NCI-H187 treated with DMSO at 0.1 percent for 48 hours (cell line): ENCODE measurements around the gene CALHM3.

ENCODE experiments used
- DNase-seq: peaks from one replicate; lab custom pipeline; 2025; lab: John Stamatoyannopoulos, UW

CALHM3 gene

DNA sequence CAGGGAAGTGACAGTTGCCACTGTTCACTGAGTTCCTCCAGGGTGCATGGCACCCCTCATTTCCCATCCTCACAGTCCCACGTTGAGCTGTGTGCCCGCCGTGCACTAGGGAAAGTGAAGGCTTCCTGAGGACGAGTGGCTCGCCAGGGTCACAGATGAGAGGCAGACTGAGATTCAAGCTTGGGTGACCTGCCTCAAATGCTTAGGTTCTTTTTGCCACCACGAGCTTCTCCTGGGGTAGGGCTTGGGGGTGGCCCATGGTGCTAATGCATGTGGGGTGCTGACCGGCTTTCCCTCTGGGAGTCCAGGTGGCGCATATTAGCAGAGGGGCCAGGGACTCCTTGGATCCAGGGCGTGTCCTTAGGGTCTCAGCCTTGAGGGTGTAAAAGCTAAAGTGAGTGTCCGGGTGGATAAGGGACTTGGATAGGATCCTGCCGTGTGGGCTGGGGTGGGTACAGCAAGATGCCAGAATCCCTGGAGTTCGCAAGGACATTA lies 28.8 kb downstream of the CALHM3 start:
- DNase-seq: no peak

DNA sequence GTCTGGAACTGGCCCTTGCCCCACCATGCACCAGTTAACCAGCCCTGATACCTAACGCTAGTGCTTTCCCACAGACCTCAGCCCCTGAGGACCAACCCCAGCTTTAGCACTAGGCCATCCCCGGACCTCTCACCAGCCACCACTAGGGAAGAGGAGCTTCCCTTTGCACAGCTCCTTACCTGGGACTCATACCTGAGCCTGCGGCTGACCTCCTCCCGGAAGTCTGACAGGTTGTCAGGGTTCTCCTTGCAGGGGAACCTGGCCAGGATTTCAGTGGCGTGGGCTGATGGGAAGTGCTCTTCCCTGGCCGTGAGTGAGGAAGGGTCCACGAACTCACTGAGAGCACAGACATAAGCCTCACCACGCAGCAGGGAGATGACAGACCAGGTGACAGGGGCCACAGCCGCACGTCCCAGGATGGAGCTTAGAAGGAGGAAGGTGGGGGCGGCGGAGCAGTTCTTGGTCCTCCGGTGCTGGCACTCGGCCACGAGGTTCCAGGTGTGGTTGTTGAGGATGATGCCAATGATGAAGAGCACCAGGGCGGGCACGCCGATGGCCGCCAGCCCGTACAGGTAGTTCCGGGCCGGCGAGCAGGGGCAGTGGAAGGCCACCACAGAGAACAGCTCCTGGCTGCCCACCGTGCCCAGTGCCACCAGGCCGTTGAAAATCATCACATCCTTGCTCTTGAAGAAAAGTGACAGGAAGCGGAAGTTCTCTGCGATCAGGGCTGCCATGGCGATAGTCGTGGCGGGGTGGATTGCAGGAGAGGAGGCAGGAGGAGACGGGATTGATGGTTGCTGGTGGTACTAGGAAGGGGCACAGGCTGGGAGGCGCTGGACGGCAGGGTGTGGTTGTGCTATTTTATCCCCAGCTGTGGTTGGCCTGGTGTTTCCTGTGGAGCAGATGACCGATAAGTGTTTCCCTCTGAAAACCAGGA lies 29.6 kb downstream of the CALHM3 start:
- no peak for DNase-seq

DNA sequence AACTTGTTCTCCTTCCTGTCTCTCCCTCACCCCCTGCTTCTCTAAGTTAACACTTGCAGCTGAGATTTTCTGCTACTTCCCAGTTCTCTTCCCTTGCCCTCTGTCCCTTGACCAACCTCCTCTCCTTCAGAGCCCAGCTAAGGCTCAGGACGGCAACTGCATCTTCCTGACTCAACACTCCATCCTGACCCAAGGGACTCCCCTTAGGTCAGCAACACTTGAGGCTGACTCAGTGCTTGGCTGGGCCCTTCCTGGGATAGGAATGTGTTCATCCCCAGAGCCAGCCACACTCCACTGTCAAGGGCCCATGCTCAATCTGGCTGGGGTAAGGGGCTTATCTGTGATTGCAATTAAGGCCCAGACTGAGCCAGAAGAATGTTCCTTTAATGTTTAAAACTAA lies 30.3 kb downstream of the CALHM3 start:
- DNase-seq: no peak

DNA sequence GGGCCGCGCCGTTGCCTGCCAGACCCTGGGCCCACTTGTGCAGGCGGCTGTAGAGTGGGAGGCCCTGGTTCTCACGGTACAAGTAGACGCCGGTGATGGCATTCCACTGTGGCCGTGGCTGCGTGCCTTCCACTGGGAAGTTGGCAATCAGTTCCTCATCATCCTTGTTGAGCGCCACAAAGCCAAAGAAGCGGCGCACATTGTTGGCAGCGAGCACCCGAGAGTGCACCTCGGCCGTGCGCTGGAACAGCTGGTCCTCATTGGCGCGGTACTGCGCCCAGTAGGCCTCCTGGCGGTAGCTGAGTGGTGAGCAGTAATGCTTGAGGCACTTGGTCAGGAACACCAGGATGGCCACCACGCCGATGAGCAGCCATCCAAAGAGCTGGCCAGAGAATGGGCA lies 31.9 kb downstream of the CALHM3 start:
- no peak for DNase-seq

DNA sequence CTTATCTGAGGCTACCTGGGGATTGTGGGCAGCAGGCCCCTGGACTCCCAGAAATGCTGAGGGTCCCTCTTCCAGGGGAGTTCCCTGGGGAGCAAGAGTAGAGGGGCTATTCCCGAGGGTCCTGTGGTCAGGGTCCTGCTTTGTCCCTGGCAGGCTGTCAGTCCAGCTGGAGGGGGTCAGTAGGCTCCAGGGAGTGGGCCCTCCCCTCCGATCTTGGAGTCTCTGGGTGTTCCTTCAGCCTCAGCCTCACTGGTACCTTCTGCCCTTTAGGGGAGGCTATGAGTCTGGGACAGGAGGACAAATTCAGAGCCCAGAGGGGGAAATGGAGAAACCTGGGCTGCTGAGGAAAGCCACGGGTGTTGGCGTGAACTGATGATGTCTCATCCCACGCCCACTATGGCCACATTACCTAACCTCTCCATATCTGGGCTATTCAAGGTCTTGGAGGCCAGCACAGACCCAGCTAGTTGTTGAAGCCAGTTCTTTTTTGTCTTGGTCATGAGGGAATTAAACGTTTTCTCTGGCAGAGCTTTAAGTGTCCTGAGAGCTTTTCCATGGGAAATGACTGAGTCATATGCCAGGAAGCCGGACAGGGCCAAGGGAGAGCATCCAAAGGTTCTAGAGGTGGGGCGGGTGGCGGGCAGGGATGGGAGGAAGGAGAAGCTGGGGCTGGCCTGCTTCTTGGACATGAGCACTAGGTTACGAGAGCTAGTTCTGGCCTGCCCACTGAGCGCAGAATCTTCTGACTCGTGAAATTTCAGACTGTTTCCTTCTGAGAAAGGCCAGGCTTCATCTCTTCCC lies 33.1 kb downstream of the CALHM3 start:
- DNase-seq: no peak

DNA sequence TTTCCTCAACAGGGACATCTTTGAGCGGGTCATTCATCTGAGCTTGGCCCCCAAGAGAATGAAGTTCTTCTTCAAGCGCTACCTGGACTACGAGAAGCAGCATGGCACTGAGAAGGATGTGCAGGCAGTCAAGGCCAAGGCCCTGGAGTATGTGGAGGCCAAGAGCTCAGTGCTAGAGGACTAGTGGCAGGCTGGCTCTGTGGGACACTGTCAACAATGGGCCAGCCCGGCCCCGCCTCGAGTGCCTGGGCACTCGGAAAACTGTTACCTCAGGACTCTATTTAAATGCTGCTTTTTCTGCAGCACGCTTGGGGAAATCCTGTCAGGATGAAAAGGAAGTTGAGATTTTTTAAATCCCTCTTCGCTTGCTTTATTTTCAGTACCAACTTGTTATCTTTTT lies 33.7 kb downstream of the CALHM3 start:
- DNase-seq: no peak

DNA sequence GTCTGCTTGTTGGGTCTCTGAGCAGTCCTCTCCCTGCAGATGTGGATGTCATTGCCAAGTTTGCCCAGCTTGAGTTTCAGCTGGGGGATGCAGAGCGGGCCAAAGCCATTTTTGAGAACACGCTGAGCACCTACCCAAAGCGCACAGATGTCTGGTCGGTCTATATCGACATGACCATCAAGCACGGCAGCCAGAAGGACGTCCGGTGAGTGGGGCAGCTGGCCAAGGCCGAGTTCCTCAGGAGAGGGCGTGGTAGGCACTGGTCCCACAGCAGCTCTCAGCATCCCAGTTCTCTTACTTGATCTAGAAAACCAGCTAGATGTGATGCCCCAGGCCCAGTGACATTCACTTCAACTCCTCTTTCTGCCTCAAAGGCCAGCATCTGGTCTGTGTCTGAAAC lies 34.6 kb downstream of the CALHM3 start:
- DNase-seq: no peak

DNA sequence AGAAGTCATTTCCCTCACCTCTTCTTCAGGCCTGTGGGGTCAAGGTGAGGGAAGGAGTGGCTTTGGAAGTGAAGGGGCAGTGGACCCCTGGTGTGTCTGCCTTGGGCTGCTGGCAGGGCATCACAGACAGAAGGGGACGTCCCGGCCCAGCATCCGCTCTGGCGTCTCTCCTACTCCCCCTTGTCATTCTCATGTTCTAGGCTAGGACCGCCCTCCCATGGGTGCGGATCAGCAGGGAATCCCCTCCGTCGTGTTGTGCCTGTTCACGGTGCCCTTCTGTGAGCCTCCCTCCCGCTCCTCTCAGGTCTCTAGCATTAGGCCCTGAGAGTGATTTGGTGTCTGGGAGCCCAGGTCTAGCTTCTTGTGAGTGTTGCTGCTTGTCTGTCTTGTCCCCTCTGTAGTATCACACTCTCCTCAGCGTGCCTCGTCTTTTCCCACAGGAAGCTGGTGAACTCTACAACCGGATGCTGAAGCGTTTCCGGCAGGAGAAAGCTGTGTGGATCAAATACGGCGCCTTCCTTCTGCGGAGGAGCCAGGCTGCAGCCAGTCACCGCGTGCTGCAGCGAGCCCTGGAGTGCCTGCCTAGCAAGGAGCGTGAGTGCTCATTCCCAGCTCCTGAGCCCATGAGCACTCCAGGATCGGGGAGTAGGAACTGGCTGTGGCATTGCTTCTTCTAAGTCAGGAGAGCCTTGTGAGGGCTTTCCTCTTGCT lies 35.4 kb downstream of the CALHM3 start:
- DNase-seq: no peak

DNA sequence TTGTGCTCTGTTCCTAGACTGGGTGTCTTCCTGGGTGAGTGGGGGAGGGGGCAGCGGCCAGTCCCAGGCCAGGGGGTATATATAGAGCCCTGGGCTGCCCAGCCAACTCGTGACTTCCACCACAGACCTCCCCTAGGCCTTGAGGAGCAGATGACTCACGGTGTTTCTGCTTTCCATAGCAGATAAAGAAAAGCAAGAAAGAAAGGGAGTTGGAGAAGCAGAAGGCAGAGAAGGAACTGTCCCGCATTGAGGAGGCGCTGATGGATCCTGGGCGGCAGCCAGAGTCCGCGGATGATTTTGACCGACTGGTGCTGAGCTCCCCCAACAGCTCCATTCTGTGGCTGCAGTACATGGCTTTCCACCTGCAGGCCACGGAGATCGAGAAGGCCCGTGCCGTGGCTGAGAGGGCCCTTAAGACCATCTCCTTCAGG lies 37.0 kb downstream of the CALHM3 start:
- no peak for DNase-seq

DNA sequence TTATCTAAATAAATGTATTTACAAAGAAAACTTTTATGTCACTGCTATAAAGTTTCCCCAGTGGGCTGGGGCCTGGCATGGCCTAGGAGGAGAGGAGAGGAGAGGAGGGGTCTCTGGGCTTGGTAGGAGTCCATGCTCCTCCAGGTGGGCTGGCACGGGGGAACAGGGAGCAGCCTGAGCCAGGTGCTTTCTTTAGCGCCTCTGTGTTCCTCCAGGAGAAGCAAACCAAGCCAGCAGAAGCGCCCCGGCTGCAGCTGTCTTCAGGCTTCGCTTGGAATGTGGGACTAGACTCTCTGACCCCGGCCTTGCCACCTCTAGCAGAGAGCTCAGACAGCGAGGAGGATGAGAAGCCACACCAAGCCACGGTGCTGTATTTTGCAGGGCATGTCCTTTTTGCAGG lies 37.4 kb downstream of the CALHM3 start:
- no peak for DNase-seq

DNA sequence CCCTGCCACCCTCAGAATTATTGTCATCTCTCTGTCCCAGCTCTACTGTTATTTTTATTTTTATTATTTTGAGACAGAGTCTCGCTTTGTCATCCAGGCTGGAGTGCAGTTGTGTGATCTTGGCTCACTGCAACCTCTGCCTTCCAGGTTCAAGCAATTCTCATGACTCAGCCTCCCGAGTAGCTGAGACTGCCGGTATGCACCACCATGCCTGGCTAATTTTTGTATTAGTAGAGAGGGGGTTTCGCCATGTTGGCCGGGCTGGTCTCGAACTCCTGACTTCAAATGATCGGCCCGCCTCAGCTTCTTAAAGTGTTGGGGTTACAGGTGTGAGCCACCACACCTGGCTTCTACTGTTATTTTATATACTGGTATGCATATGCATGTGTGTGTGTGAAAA lies 37.8 kb downstream of the CALHM3 start:
- DNase-seq: no peak

DNA sequence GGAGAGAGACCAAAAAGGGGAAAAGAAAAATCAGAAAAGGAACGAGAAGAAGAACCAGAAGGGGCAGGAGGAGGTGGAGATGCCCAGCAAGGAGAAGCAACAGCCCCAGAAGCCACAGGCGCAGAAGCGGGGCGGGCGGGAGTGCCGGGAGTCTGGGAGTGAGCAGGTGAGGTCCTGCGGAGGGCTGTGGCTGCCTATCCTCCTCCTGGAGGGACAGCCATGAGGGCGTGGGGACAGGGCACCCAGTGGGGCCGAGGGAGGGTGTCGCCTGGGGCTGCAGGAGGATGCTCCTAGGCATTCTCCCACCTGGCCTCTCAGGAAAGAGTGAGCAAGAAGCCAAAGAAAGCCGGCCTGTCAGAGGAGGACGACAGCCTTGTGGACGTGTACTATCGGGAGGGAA lies 38.6 kb downstream of the CALHM3 start:
- DNase-seq: no peak

DNA sequence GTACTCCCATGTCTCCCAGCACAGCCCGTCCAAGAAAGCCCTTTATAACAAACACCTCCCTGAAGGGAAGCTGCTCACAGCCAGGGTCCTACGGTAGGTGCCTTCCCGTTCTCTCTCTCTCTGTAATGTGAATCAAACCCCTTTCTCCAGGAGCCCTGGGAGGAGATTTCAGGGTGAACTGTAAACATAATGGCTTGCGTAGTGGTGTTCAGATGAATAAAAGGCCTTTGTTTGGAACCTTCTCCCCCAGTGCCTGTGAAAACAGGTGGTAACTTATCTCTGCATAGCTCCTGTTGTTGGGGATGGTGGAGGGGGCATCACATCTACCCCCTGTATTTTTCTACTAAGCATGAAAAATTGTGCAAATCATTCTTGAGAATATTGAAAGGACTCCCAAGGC lies 39.3 kb downstream of the CALHM3 start:
- no peak for DNase-seq

DNA sequence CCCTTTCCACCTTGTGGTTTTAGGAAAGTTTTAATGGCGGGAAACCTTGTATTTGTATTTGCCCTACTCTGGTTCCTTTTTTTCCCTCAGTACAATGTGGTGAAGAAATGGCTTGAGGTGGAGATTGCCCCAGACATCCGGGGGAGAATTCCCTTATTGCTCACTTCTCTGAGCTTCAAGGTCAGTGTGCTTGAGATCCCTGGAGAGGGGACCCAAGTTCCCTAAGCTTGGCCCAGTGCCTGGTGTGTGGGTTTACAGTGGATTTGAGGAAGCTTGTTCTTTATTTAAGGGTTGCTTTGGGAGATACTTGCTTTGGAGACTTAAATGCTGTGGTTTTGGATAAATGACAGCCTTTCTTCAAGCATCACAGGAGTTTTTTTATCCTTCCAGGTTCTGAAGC lies 45.2 kb downstream of the CALHM3 start:
- no peak for DNase-seq

DNA sequence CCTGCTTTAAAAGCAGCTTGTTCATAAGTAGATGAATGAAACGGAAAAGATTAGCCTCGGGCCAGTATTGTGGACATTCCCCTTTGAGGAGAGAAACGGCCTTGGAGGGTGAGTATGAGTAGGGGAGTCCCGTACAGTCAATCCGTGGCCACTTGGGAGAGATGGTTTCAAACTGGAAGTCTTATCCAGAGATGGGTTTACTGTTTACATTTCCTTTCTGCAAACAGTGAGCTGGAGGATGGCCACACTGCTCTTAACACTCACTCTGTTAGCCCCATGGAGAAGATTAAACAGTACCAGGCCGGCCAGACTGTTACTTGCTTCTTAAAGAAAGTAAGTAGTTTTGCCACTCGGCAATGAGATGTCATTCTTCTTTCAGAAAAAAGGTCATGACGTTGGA lies 47.1 kb downstream of the CALHM3 start:
- no peak for DNase-seq

DNA sequence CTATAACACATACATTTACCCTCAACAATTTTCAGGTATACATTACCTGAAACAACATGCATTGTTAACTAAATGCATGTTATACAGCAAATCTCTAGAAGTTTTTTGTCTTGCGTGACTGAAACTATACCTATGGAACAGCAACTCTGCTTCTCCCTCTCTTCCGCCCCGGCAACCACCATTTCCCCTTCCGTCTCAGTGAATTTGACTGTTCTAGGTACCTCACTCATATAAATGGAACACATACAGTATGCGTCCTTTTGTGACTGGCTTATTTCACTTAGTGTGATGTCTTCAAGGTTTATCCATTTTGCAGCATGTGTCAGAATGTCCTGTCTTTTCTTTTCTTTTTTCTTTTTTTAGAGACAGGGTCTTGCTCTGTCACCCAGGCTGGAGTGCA lies 49.4 kb downstream of the CALHM3 start:
- DNase-seq: no peak

DNA sequence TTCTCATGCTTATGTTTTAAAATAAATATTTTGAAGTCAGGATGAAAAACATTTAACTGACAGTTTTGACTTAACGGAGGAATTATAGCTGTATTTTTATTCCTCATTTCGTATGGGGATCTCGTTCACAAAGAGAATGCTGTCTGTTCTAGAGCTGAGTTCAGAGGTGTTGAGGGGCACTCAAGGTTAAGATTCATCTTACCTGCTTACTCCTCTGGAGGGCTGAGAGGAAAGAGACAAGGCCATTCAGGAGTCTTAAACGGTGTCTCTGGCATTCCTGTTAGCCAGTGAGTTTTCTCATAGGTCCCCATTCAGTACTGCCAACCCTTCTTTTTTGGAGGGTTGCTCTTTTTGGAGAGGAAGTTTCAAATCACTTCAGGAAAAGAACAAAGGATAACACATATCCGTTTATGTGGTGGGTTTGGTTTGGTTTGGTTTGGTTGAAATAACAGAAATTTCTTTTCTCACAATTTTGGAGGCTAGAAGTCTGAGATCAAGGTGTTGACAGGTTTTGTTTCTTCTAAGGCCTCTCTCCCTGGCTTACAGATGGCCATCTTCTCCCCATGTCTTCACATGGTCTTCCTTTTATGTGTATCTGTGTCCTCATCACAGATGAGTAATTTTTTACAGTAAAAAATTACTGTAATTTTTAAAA lies 49.9 kb downstream of the CALHM3 start:
- DNase-seq: no peak

DNA sequence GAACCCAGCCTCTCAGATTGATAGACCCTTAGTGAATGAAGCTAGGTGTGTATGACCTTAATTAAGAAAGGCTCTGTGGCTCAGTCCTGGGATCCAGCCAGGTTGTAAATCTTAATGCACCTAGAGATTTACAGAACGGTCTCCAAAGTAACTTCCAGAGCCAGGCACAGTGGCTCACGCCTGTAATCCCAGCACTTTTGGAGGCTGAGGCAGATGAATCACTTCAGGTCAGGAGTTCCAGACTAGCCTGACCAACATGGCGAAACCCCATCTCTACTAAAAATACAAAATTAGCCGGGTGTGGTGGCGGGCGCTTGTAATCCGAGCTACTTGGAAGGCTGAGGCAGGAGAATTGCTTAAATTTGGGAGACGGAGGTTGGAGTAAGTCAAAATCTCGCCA lies 51.2 kb downstream of the CALHM3 start:
- DNase-seq: no peak

DNA sequence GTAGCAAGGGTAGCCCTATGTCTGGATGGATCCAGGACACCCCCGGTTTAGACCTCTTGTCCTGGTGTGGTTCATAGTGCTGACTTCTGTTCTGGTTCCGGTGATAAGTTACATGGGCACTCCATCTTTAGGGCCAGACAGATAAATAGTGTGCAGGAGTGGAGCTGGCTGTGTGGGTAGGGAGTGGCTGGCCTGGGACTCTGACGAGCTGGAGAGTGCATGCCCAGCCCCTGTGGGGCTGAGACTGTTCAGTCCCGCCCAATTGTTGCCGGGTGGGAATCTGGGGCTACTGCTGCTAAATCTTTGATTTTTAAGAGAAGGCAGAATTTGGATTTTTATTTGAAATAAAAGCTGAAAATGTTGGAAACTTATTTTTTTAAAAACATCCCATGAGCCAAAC lies 55.3 kb downstream of the CALHM3 start:
- no peak for DNase-seq
